Panc1 (cell line): ENCODE measurements around the gene MMP26. TPM values are rescaled to one million over a fixed set of nuclear protein-coding genes. Genes with fewer than 3 reads are reported as not detected.

Experiments used
- ATAC-seq: fragments of 200-7000 bp; cut with Tn5 transposase; 2 replicates; pipeline ENCODE4 v1.9.1; 2020; ENCODE audit warnings: mild to moderate bottlenecking, moderate library complexity
- BruUV-seq: library from RNA; stranded (reverse); fragments of 400-500 nt; replicated peaks from 2 replicates; lab custom pipeline; 2021; lab: Mats Ljungman, UMichigan
- CTCF ChIA-PET: fragments of 300-600 bp; sonication (Branson Sonifier 250); formaldehyde crosslinking; loops from one replicate; lab custom pipeline; 2022; ENCODE audit warnings: antibody characterized with exemption; lab: Charles Lee
- POLR2A ChIA-PET: fragments of 300-600 bp; sonication (Branson Sonifier 250); formaldehyde crosslinking; loops from one replicate; lab custom pipeline; 2022; ENCODE audit warnings: antibody characterized with exemption; lab: Charles Lee
- DNase-seq: peaks from one replicate; pipeline ENCODE4 v3.0.0-alpha.2; 2010; ENCODE audit warnings: low read depth, low spot score
- H3K27ac ChIP-seq: 2 replicates; pipeline ENCODE4 v1.5.1; 2011; ENCODE audit warnings: mild to moderate bottlenecking, low read length, inconsistent platforms
- H3K27me3 ChIP-seq: fragments of 200-500 bp; sonication (Bioruptor generic); 2 replicates; pipeline ENCODE4 v1.6.0; 2014; ENCODE audit warnings: low read length, inconsistent platforms; ENCODE audit not compliant: control insufficient read depth, insufficient read depth
- H3K36me3 ChIP-seq: fragments of 200-500 bp; sonication (Bioruptor generic); 2 replicates; pipeline ENCODE4 v1.5.1; 2014; ENCODE audit warnings: inconsistent platforms, mild to moderate bottlenecking, low read length, moderate library complexity; ENCODE audit not compliant: control insufficient read depth, insufficient read depth
- H3K4me1 ChIP-seq: 2 replicates; pipeline ENCODE4 v1.5.1; 2011; ENCODE audit warnings: inconsistent platforms, mild to moderate bottlenecking, low read length, moderate library complexity; ENCODE audit not compliant: control insufficient read depth, insufficient read depth
- H3K4me3 ChIP-seq, 2 experiments: 2 replicates each; pipeline ENCODE4 v1.5.1; 2011 to 2012; ENCODE audit warnings: low read depth in 2 of 2, low read length in 2 of 2, mild to moderate bottlenecking in 2 of 2, inconsistent platforms in 1 of 2, moderate library complexity in 1 of 2
- H3K9me3 ChIP-seq: fragments of 200-500 bp; sonication (Bioruptor generic); 2 replicates; pipeline ENCODE4 v1.5.1; 2014; ENCODE audit warnings: low read depth, mild to moderate bottlenecking, inconsistent platforms, low read length, moderate library complexity; ENCODE audit not compliant: control insufficient read depth, insufficient read depth
- POLR2AphosphoS5 ChIP-seq: IDR thresholded peaks from 2 replicates; pipeline ENCODE4 v1.6.1; 2012; ENCODE audit warnings: mild to moderate bottlenecking, low read depth, low read length, moderate library complexity
- SIN3A ChIP-seq: IDR thresholded peaks from 2 replicates; pipeline ENCODE4 v1.6.1; 2012; ENCODE audit warnings: low read depth, mild to moderate bottlenecking, low read length, moderate library complexity, borderline replicate concordance; ENCODE audit not compliant: insufficient read depth
- TCF7L2 ChIP-seq: IDR thresholded peaks from 2 replicates; pipeline ENCODE4 v1.6.1; 2011; ENCODE audit warnings: mild to moderate bottlenecking, low read depth, low read length, inconsistent platforms
- in situ Hi-C: cut with HindIII; loops from 2 replicates; pipeline ENCODE4 v1.10.0; 2016; ENCODE audit warnings: low sequenced_read_pairs, low pct_unique_long_range_greater_than_20kb
- intact Hi-C: fragments of 100-400 bp; cut with micrococcal nuclease; formaldehyde crosslinking; loops from one replicate; pipeline ENCODE4 v1.10.0; 2022; ENCODE audit not compliant: unreplicated experiment
- total RNA-seq: library from RNA; stranded (reverse); gene quantifications from one replicate; pipeline ENCODE4 v1.2.1, GENCODE V29; 2021; ENCODE audit not compliant: unreplicated experiment
- TF ChIP-seq, protein P1 (sequence below), 2 experiments: IDR thresholded peaks; 2 replicates each; pipeline ENCODE4 v1.6.1; 2011 to 2012; ENCODE audit warnings: low read depth in 2 of 2, control low read depth in 1 of 2, low read length in 1 of 2, mild to moderate bottlenecking in 1 of 2, moderate library complexity in 1 of 2; ENCODE audit not compliant: insufficient read depth in 1 of 2
- TF ChIP-seq, protein P2 (sequence below): fragments of 450-650 bp; IDR thresholded peaks from 2 replicates; pipeline ENCODE4 v1.5.1; 2017; ENCODE audit warnings: mild to moderate bottlenecking

MMP26 gene
- total RNA-seq, 1 experiment from 2014 or later, result not detected

DNA sequence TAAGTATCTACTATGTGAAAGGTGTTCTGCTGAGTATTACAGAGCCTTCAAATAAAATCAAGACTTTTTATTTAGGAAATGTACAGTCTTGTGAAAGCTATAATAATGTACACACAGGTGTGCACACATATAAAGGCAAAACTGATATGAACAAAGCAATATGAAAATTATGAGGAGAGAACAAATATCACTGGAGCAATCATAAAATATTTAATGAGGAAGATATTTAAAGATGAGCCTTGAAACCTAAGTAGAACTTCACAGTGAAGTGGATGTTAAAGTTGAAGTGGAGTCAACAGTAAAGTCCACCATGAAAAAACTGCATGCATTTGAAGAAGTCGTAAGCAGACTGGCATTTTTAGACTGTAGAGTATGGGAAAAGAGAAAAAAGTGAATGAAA lies 46.6 kb downstream of the MMP26 start:
- H3K27me3 ChIP-seq, result no peaks in the 10 kb centered on the region
- intact Hi-C loops, result no loop called here
- TF ChIP-seq SIN3A (no peak), POLR2AphosphoS5 (no peak), TCF7L2 (no peak)
- TF ChIP-seq, protein P1, sequence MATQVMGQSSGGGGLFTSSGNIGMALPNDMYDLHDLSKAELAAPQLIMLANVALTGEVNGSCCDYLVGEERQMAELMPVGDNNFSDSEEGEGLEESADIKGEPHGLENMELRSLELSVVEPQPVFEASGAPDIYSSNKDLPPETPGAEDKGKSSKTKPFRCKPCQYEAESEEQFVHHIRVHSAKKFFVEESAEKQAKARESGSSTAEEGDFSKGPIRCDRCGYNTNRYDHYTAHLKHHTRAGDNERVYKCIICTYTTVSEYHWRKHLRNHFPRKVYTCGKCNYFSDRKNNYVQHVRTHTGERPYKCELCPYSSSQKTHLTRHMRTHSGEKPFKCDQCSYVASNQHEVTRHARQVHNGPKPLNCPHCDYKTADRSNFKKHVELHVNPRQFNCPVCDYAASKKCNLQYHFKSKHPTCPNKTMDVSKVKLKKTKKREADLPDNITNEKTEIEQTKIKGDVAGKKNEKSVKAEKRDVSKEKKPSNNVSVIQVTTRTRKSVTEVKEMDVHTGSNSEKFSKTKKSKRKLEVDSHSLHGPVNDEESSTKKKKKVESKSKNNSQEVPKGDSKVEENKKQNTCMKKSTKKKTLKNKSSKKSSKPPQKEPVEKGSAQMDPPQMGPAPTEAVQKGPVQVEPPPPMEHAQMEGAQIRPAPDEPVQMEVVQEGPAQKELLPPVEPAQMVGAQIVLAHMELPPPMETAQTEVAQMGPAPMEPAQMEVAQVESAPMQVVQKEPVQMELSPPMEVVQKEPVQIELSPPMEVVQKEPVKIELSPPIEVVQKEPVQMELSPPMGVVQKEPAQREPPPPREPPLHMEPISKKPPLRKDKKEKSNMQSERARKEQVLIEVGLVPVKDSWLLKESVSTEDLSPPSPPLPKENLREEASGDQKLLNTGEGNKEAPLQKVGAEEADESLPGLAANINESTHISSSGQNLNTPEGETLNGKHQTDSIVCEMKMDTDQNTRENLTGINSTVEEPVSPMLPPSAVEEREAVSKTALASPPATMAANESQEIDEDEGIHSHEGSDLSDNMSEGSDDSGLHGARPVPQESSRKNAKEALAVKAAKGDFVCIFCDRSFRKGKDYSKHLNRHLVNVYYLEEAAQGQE (IDR thresholded peaks at IDR 0.05; ENCODE audit: insufficient read depth in 1 of 2, low read depth in 2 of 2, low read length in 1 of 2), result no peak
- TF ChIP-seq, protein P2, sequence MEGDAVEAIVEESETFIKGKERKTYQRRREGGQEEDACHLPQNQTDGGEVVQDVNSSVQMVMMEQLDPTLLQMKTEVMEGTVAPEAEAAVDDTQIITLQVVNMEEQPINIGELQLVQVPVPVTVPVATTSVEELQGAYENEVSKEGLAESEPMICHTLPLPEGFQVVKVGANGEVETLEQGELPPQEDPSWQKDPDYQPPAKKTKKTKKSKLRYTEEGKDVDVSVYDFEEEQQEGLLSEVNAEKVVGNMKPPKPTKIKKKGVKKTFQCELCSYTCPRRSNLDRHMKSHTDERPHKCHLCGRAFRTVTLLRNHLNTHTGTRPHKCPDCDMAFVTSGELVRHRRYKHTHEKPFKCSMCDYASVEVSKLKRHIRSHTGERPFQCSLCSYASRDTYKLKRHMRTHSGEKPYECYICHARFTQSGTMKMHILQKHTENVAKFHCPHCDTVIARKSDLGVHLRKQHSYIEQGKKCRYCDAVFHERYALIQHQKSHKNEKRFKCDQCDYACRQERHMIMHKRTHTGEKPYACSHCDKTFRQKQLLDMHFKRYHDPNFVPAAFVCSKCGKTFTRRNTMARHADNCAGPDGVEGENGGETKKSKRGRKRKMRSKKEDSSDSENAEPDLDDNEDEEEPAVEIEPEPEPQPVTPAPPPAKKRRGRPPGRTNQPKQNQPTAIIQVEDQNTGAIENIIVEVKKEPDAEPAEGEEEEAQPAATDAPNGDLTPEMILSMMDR, result no peak
- BruUV-seq, result no TSS peak
- CTCF ChIA-PET, result no interaction called here
- no peaks in the 10 kb centered on the region for H3K4me1 ChIP-seq
- no peaks in the 10 kb centered on the region for H3K9me3 ChIP-seq
- in situ Hi-C loops, result no loop called here
- ATAC-seq, result no peak
- no peak overlapping the region for H3K4me3 ChIP-seq
- no peaks in the 10 kb centered on the region for H3K36me3 ChIP-seq
- no peak for DNase-seq
- POLR2A ChIA-PET, result no interaction called here
- no peak overlapping the region for H3K27ac ChIP-seq

Other genes starting within 250 kb of the MMP26 start
- gene OR52K1, start 222.1 kb upstream of the MMP26 start, total RNA-seq, result not detected
- not detected for gene OR52M1, start 159.6 kb upstream of the MMP26 start, total RNA-seq
- not detected for gene OR52I2, start 123.0 kb upstream of the MMP26 start, total RNA-seq
- gene OR52I1, start 110.7 kb upstream of the MMP26 start, total RNA-seq, result not detected
- gene TRIM68, start 96.6 kb upstream of the MMP26 start, total RNA-seq, result 18.5 TPM
- gene OR51D1, start 67.3 kb upstream of the MMP26 start, total RNA-seq, result not detected
- gene OR51E1, start 60.8 kb upstream of the MMP26 start, total RNA-seq, result not detected
- gene OR51E2, start 6.9 kb upstream of the MMP26 start, total RNA-seq, result not detected
- gene OR51F1, start 65.2 kb downstream of the MMP26 start, total RNA-seq, result not detected
- gene OR52R1, start 99.6 kb downstream of the MMP26 start, total RNA-seq, result not detected
- gene OR51F2, start 116.5 kb downstream of the MMP26 start, total RNA-seq, result not detected
- not detected for gene OR51S1, start 144.4 kb downstream of the MMP26 start, total RNA-seq
- not detected for gene OR51T1, start 177.1 kb downstream of the MMP26 start, total RNA-seq
- not detected for gene OR51A7, start 199.0 kb downstream of the MMP26 start, total RNA-seq
- gene OR51G2, start 214.6 kb downstream of the MMP26 start, total RNA-seq, result not detected
- not detected for gene OR51G1, start 219.6 kb downstream of the MMP26 start, total RNA-seq
- not detected for gene OR51A4, start 242.8 kb downstream of the MMP26 start, total RNA-seq